Neural crest cell (in vitro differentiated cells): ENCODE results near the gene GSG1. TPM values are rescaled to one million over a fixed set of nuclear protein-coding genes. Genes with fewer than 3 reads are reported as not detected.

Source experiments
- DNase-seq: peaks from one replicate; pipeline ENCODE4 v3.0.0; 2021; ENCODE audit warnings: low read depth, mixed read lengths, low spot score
- H3K27ac Mint-ChIP-seq: one replicate; pipeline ENCODE4 v1.8.0; 2021; ENCODE audit warnings: mild to moderate bottlenecking, mixed read lengths; ENCODE audit not compliant: unreplicated experiment
- H3K27me3 Mint-ChIP-seq: 2 replicates; pipeline ENCODE4 v1.8.0; 2021; ENCODE audit warnings: low read depth, mild to moderate bottlenecking, mixed read lengths
- H3K36me3 Mint-ChIP-seq: 2 replicates; pipeline ENCODE4 v1.8.0; 2021; ENCODE audit warnings: low read depth, mild to moderate bottlenecking, mixed read lengths
- H3K4me1 Mint-ChIP-seq: 2 replicates; pipeline ENCODE4 v1.8.0; 2021; ENCODE audit warnings: mixed read lengths
- H3K4me3 Mint-ChIP-seq: one replicate; pipeline ENCODE4 v1.8.0; 2021; ENCODE audit warnings: mild to moderate bottlenecking, mixed read lengths
- H3K9me3 Mint-ChIP-seq: 2 replicates; pipeline ENCODE4 v1.8.0; 2021; ENCODE audit warnings: mixed read lengths
- CTCF ChIP-seq: fragments of 200-600 bp; sonication (generic); conservative IDR thresholded peaks from 2 replicates; pipeline ENCODE4 v1.5.0; 2021; ENCODE audit warnings: antibody characterized with exemption, mild to moderate bottlenecking
- total RNA-seq: library from RNA; stranded (reverse); gene quantifications from 2 replicates; pipeline ENCODE4 v1.2.1, GENCODE V29; 2021

GSG1 gene
- total RNA-seq, 1 donor from 2014 or later, result not detected

- no peaks in the 10 kb centered on the region for H3K4me1 Mint-ChIP-seq
- H3K27ac Mint-ChIP-seq, result no peak overlapping the region
- no peak overlapping the region for H3K4me3 Mint-ChIP-seq
- no peak for DNase-seq
- H3K27me3 Mint-ChIP-seq, result peaks cover 10% of the 10 kb centered on the region
- peaks cover 5% of the 10 kb centered on the region for H3K9me3 Mint-ChIP-seq
- no peaks in the 10 kb centered on the region for H3K36me3 Mint-ChIP-seq
- TF ChIP-seq CTCF, result no peak
These were observed 38.2 kb upstream of the GSG1 start for GRCh38 chr12:13141686-13142085.

DNA sequence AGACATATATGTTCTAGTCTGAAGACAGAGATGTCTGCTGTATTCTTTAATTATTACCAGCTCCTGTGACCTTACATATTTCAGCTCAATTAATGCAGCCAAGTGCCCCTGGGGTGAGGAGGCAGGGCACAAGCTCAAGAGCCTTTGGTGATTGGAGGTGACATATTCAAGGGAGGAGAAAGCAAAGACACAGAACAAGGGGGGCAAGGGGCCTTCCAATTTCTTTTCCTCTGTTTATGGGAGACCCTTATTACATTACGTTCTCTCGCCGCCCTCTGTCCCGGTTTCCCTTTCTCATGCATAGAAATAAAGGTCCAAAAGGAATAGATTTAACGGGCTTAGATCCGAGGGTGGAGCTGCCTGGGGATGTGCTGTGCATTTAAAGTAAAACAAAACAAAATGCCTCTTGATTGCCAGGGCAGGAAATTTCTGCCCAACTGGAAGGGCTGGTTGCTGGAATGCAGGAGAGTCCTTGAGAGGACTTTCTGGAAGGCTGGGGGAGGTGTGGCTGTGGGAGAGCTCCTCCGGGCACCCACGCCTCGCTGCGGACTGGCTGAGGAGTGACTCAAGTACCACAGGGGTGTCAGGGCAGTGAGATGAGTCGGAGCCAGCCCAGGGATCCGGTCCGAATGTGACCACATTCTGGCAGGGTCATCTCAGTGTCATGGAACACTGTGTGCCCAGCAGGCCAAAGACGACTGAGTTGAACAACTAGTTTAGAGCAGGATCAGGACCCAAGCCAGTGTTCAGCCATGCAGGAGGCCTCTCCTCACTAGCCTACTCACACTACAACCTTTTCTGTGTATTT is 32.1 kb upstream of the GSG1 start:
- Mint-ChIP-seq H3K9me3 (peaks cover 5% of the 10 kb centered on the region), H3K27me3 (peaks cover 11% of the 10 kb centered on the region), H3K4me1 (peaks cover 16% of the 10 kb centered on the region), H3K4me3 (no peak overlapping the region), H3K36me3 (no peaks in the 10 kb centered on the region), H3K27ac (peak overlapping the region; percentile 24)
- DNase-seq, result no peak
- no peak for TF ChIP-seq CTCF

DNA sequence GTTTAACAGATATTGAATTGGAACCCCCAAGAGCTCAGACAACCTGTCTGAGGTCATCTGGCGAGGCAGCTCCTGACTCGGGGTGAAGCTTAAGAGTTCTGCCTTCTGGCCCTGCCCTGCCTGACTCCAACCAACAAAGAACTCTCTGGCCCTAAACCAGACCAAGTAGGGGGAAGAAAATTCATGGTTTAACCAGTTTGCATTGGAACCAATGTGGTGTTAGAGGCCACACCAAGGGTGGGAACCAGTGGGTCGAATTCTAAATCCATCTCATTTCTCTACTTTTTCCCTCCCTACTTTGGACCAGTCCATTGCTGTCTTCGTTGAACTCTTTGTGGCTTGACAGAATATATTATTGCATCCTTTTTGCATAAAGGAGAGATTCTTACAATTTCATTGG is 30.4 kb upstream of the GSG1 start:
- H3K4me1 Mint-ChIP-seq, result peaks cover 25% of the 10 kb centered on the region
- H3K27ac Mint-ChIP-seq, result no peak overlapping the region
- DNase-seq, result no peak
- H3K27me3 Mint-ChIP-seq, result peaks cover 11% of the 10 kb centered on the region
- no peak for TF ChIP-seq CTCF
- H3K36me3 Mint-ChIP-seq, result no peaks in the 10 kb centered on the region
- peaks cover 5% of the 10 kb centered on the region for H3K9me3 Mint-ChIP-seq
- H3K4me3 Mint-ChIP-seq, result no peak overlapping the region

- TF ChIP-seq CTCF, result no peak
- no peaks in the 10 kb centered on the region for H3K9me3 Mint-ChIP-seq
- no peak for DNase-seq
- H3K4me3 Mint-ChIP-seq, result no peak overlapping the region
- H3K27ac Mint-ChIP-seq, result no peak overlapping the region
- H3K27me3 Mint-ChIP-seq, result peaks cover 21% of the 10 kb centered on the region
- H3K4me1 Mint-ChIP-seq, result peaks cover 33% of the 10 kb centered on the region
- no peaks in the 10 kb centered on the region for H3K36me3 Mint-ChIP-seq
These were observed 27.5 kb upstream of the GSG1 start for GRCh38 chr12:13130981-13131380.

DNA sequence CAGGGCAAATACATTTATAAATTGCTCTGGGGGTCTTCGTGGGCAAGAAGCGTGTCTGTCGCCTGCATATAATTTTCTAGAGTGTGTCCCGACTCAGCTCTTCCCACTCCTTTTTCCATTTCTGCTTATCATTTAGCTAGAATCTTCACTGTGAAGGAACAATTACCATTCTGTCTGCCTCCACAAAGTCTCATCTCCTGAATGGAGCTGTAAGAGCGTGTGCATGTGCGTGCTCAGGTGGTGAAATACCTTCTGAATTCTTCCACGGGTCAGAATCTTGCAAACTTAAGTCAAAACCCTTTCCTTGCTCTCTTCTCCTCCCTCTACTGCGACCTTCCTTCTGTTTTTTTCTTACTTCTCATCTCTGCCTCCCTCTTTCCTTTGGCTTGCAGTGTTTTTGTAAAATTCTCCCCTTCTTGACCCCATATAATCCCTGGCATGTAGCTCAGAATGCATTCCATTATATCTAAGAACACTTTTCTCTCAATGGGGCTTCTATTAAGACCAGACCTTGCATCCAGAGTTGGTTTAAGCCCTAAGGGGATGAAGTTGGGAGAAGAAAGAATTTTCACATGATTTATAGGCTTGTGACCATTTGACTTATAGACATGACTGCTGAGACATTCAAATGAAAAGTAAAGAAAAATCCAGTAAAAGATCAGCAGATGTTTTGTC is 25.0 kb upstream of the GSG1 start:
- no peak overlapping the region for H3K27ac Mint-ChIP-seq
- no peak for DNase-seq
- H3K36me3 Mint-ChIP-seq, result no peaks in the 10 kb centered on the region
- no peak for TF ChIP-seq CTCF
- H3K9me3 Mint-ChIP-seq, result no peaks in the 10 kb centered on the region
- H3K4me1 Mint-ChIP-seq, result peaks cover 35% of the 10 kb centered on the region
- H3K27me3 Mint-ChIP-seq, result peaks cover 24% of the 10 kb centered on the region
- H3K4me3 Mint-ChIP-seq, result no peak overlapping the region
